Adrenal gland (tissue), 12 donors: ENCODE results near the gene PEX16. TPM values are rescaled to one million over a fixed set of nuclear protein-coding genes. Genes with fewer than 3 reads are reported as not detected.
A peak's percentile ranks its signal among the peaks of the same experiment; 100 is the strongest.

Experiments
- DNase-seq, 7 donors: peaks; one replicate each; pipeline ENCODE4 v3.0.0-alpha.2; 2019 to 2020
- H3K27ac ChIP-seq, 5 donors: fragments of 200-600 bp; sonication (generic) in 4 of 5; 1 replicate in 3 of 5; 2 replicates in 2 of 5; pipeline versions ENCODE4 v1.5.1 to v1.8.0; 2016 to 2020; ENCODE audit warnings: mild to moderate bottlenecking in 1 of 5
- H3K27me3 ChIP-seq: fragments of 200-600 bp; 2 replicates; pipeline ENCODE4 v1.8.0; 2021
- H3K36me3 ChIP-seq, 2 donors: fragments of 200-600 bp; replicated peaks in 1 of 2; 1 replicate in 1 of 2; 2 replicates in 1 of 2; pipeline versions ENCODE4 v1.5.1 to v1.8.0; 2018 to 2022
- H3K4me1 ChIP-seq, 2 donors: fragments of 200-600 bp; replicated peaks in 1 of 2; 1 replicate in 1 of 2; 2 replicates in 1 of 2; pipeline versions ENCODE4 v1.5.1 to v1.8.0; 2018 to 2021
- H3K4me3 ChIP-seq, 4 donors: fragments of 200-600 bp; sonication (generic) in 3 of 4; one replicate each; pipeline ENCODE4 v1.5.1; 2016 to 2018
- H3K9me3 ChIP-seq, 3 donors: fragments of 200-600 bp; sonication (generic) in 1 of 3; replicated peaks in 1 of 3; 1 replicate in 2 of 3; 2 replicates in 1 of 3; pipeline versions ENCODE4 v1.5.1 to v1.8.0; 2016 to 2021
- CTCF ChIP-seq, 6 experiments: fragments of 450-650 bp in 4 of 6; fragments of 200-600 bp in 2 of 6; sonication (generic) in 1 of 6; IDR thresholded peaks; 1 replicate in 5 of 6; 2 replicates in 1 of 6; pipeline versions ENCODE4 v1.5.1 to v1.8.0; 2016 to 2021; ENCODE audit warnings: antibody characterized with exemption in 6 of 6, mild to moderate bottlenecking in 2 of 6, moderate library complexity in 1 of 6
- POLR2A ChIP-seq, 2 donors: fragments of 450-650 bp; IDR thresholded peaks; one replicate each; pipeline ENCODE4 v1.6.1; 2017; ENCODE audit warnings: antibody characterized with exemption in 2 of 2, mild to moderate bottlenecking in 2 of 2, moderate library complexity in 1 of 2
- WGBS, 4 donors: extraction: QIAGEN DNeasy Blood & Tissue Kit in 2 of 4; methylation state at CpG; one replicate each; pipeline versions ENCODE4 v1.1.5 to v1.1.7; 2013 to 2017; 5-methylcytosine and 5-hydroxymethylcytosine counted together
- intact Hi-C, 2 donors: fragments of 100-400 bp; cut with DNase I; formaldehyde crosslinking; loops; one replicate each; pipeline versions ENCODE4 v1.14.1 to v1.15.0; 2022 to 2023
- polyA plus RNA-seq, 3 donors: library from polyadenylated mRNA; stranded (reverse); fragments of 200-250 nt in 2 of 3; fragments of 350-450 nt in 1 of 3; fragmentation: Illumina TruSeq in 1 of 3; extraction: RNeasy Lipid Tissue Mini Kit (QIAGEN cat#74804) in 1 of 3; gene quantifications; one replicate each; pipeline ENCODE4 v1.2.3, GENCODE V29; 2013 to 2014
- total RNA-seq, 9 donors: library from RNA; depleted of rRNA in 4 of 9; stranded (reverse); fragments of >200 nt in 4 of 9; fragments of 120-200 nt in 1 of 9; fragmentation: NEBNext Ultra II Directional in 1 of 9; extraction: Animal tissue kit (Norgen Biotek cat#: 25700) in 1 of 9; gene quantifications; one replicate each; pipeline versions ENCODE4 v1.1.0 to v1.2.4, GENCODE V29; 2013 to 2023
- donor health status: healthy with polysubstance abuse.
- donor health status: Bipolar disorder and iron deficiency.
- donor health status: DM: yes; HTN: yes; CAD: no.
- donor health status: DM: no; HTN: no; CAD: no.
- donor health status: DM: no; HTN: no; CAD: no.
- donor health status: DM: yes; HTN: yes; CAD: no.

PEX16 gene
- total and polyA plus RNA-seq, 12 donors = 7.6 to 67.6 (median 40.7) TPM

GRCh38 chr11:45872651-45873356, 44.9 kb downstream of the PEX16 start:
- Histone ChIP-seq H3K36me3 (peaks cover 0 to 86% of the 10 kb centered on the region in 2 donors), H3K4me1 (no peaks in the 10 kb centered on the region), H3K9me3 (no peaks in the 10 kb centered on the region), H3K27ac (peak overlapping the region in 2 of 5 donors; percentile 12 to 20), H3K27me3 (no peaks in the 10 kb centered on the region), H3K4me3 (no peak overlapping the region)
- 56 to 63% (median 56%) methylated on average over 9 of the region's 9 CpGs for WGBS, 4 donors
- DNase-seq = peak; percentile 57 to 88 (median 74)
- intact Hi-C loops = no loop called here
- TF ChIP-seq POLR2A (IDR thresholded peaks at IDR 0.05) (no peak), CTCF (IDR thresholded peaks at IDR 0.05) (peak; percentile 53 to 86 (median 74))

- no peaks in the 10 kb centered on the region for H3K27me3 ChIP-seq
- 40 to 97% (median 80%) methylated on average over 1 to 2 of the region's 2 CpGs for WGBS, 4 donors
- H3K4me3 ChIP-seq = no peak overlapping the region
- DNase-seq = no peak
- TF ChIP-seq POLR2A (IDR thresholded peaks at IDR 0.05) (no peak), CTCF (IDR thresholded peaks at IDR 0.05) (no peak)
- intact Hi-C loops = no loop called here
- H3K27ac ChIP-seq = no peak overlapping the region
- H3K36me3 ChIP-seq = peaks cover 0 to 81% of the 10 kb centered on the region in 2 donors
- H3K9me3 ChIP-seq = no peaks in the 10 kb centered on the region
- no peaks in the 10 kb centered on the region for H3K4me1 ChIP-seq
Measured at GRCh38 chr11:45871638-45872037, 46.0 kb downstream of the PEX16 start.

- Histone ChIP-seq H3K36me3 (peaks cover 0 to 78% of the 10 kb centered on the region in 2 donors), H3K4me3 (no peak overlapping the region), H3K27me3 (no peaks in the 10 kb centered on the region), H3K9me3 (no peaks in the 10 kb centered on the region), H3K4me1 (no peaks in the 10 kb centered on the region), H3K27ac (no peak overlapping the region)
- intact Hi-C loops = no loop called here
- no peak for DNase-seq
- 78 to 91% (median 84%) methylated on average over 3 to 4 of the region's 4 CpGs for WGBS, 4 donors
- TF ChIP-seq CTCF (IDR thresholded peaks at IDR 0.05) = no peak
- TF ChIP-seq POLR2A (IDR thresholded peaks at IDR 0.05) = no peak
Measured at GRCh38 chr11:45870706-45871105, 47.0 kb downstream of the PEX16 start.

GRCh38 chr11:45869551-45869950, 48.1 kb downstream of the PEX16 start:
- H3K4me3 ChIP-seq = no peak overlapping the region
- no peaks in the 10 kb centered on the region for H3K27me3 ChIP-seq
- DNase-seq = no peak
- no peaks in the 10 kb centered on the region for H3K4me1 ChIP-seq
- intact Hi-C loops = loop anchor here in 1 of 2 donors (10.0 kb wide), 2 partner anchors 45 to 135 kb away; partner anchors contain the start of gene PEX16
- no peaks in the 10 kb centered on the region for H3K9me3 ChIP-seq
- no peak overlapping the region for H3K27ac ChIP-seq
- peaks cover 0 to 73% of the 10 kb centered on the region in 2 donors for H3K36me3 ChIP-seq
- 87 to 95% (median 91%) methylated on average over 3 to 12 of the region's 12 CpGs for WGBS, 4 donors
- TF ChIP-seq POLR2A (IDR thresholded peaks at IDR 0.05) (no peak), CTCF (IDR thresholded peaks at IDR 0.05) (no peak)
